Gastrocnemius medialis (tissue), 4 donors: ENCODE data around the gene TEX14. TPM values are rescaled to one million over a fixed set of nuclear protein-coding genes. Genes with fewer than 3 reads are reported as not detected.

ENCODE experiments used
- ATAC-seq, 2 donors: fragments of 150-250 bp; one replicate each; pipeline ENCODE4 v1.9.1; 2016
- DNase-seq, 2 donors: peaks; one replicate each; pipeline ENCODE4 v3.0.0-alpha.2; 2019
- H3K27ac ChIP-seq, 4 donors: fragments of 200-600 bp; sonication (generic); 1 replicate in 1 of 4; 2 replicates in 3 of 4; pipeline ENCODE4 v1.5.1; 2016 to 2018; ENCODE audit warnings: mild to moderate bottlenecking in 2 of 4, moderate library complexity in 1 of 4
- H3K27me3 ChIP-seq, 3 donors: fragments of 200-600 bp; sonication (generic) in 2 of 3; 1 replicate in 1 of 3; 2 replicates in 2 of 3; pipeline versions ENCODE4 v1.5.1 to v1.6.0; 2016 to 2019; ENCODE audit warnings: mild to moderate bottlenecking in 1 of 3, moderate library complexity in 1 of 3
- H3K36me3 ChIP-seq, 2 donors: fragments of 200-600 bp; sonication (generic) in 1 of 2; one replicate each; pipeline ENCODE4 v1.5.1; 2017 to 2018
- H3K4me1 ChIP-seq, 2 donors: fragments of 200-600 bp; sonication (generic) in 1 of 2; one replicate each; pipeline ENCODE4 v1.5.1; 2016 to 2017; ENCODE audit warnings: mild to moderate bottlenecking in 2 of 2
- H3K4me3 ChIP-seq, 4 donors: fragments of 200-600 bp; sonication (generic) in 3 of 4; 1 replicate in 1 of 4; 2 replicates in 3 of 4; pipeline ENCODE4 v1.5.1; 2016 to 2019; ENCODE audit warnings: mild to moderate bottlenecking in 2 of 4
- H3K9me3 ChIP-seq, 3 donors: fragments of 200-600 bp; sonication (generic) in 2 of 3; 1 replicate in 1 of 3; 2 replicates in 2 of 3; pipeline ENCODE4 v1.5.1; 2016 to 2019
- CTCF ChIP-seq, 5 experiments: fragments of 450-650 bp in 3 of 5; fragments of 200-600 bp in 2 of 5; sonication (generic) in 2 of 5; IDR thresholded peaks in 4 of 5; conservative IDR thresholded peaks in 1 of 5; 1 replicate in 4 of 5; 2 replicates in 1 of 5; pipeline ENCODE4 v1.5.1; 2016 to 2019; ENCODE audit warnings: antibody characterized with exemption in 5 of 5, mild to moderate bottlenecking in 3 of 5, moderate library complexity in 3 of 5
- POLR2A ChIP-seq, 2 donors: fragments of 450-650 bp; IDR thresholded peaks; one replicate each; pipeline ENCODE4 v1.6.1; 2017; ENCODE audit warnings: antibody characterized with exemption in 2 of 2, mild to moderate bottlenecking in 2 of 2, moderate library complexity in 2 of 2
- in situ Hi-C, 4 donors: fragments of 200-750 bp; cut with MboI; loops; one replicate each; pipeline versions ENCODE4 v1.15.0 to v1.8.0; 2017; ENCODE audit warnings: low sequenced_read_pairs in 4 of 4
- intact Hi-C: fragments of 100-400 bp; cut with DNase I; formaldehyde crosslinking; loops from one replicate; pipeline ENCODE4 v1.15.1; 2023; ENCODE audit warnings: low total_unique reads
- total RNA-seq, 4 donors: library from RNA; depleted of rRNA; stranded (reverse); fragments of >200 nt; gene quantifications; one replicate each; pipeline versions ENCODE4 v1.1.0 to v1.2.3, GENCODE V29; 2016

Gene TEX14
- total RNA-seq, 4 donors from 2014 or later = not detected

GRCh38 chr17:58565389-58566311, 126.2 kb downstream of the TEX14 start:
- no peaks in the 10 kb centered on the region for H3K9me3 ChIP-seq
- H3K4me1 ChIP-seq = no peaks in the 10 kb centered on the region
- TF ChIP-seq POLR2A (IDR thresholded peaks at IDR 0.05) = no peak
- no peak for TF ChIP-seq CTCF (IDR thresholded peaks at IDR 0.05 in 4 of 5, conservative IDR thresholded peaks at IDR 0.05 in 1 of 5)
- no peak overlapping the region for H3K4me3 ChIP-seq
- ATAC-seq = no peak
- no peak overlapping the region for H3K27ac ChIP-seq
- in situ Hi-C loops (no loop called here), intact Hi-C loops (no loop called here)
- no peak for DNase-seq
- no peaks in the 10 kb centered on the region for H3K27me3 ChIP-seq
- H3K36me3 ChIP-seq = no peaks in the 10 kb centered on the region

- DNase-seq (no peak), ATAC-seq (no peak)
- TF ChIP-seq CTCF (IDR thresholded peaks at IDR 0.05 in 4 of 5, conservative IDR thresholded peaks at IDR 0.05 in 1 of 5) (no peak), POLR2A (IDR thresholded peaks at IDR 0.05) (no peak)
- no peak overlapping the region for H3K27ac ChIP-seq
- H3K4me1 ChIP-seq = no peaks in the 10 kb centered on the region
- in situ Hi-C loops (no loop called here), intact Hi-C loops (no loop called here)
- no peak overlapping the region for H3K4me3 ChIP-seq
- no peaks in the 10 kb centered on the region for H3K27me3 ChIP-seq
- H3K36me3 ChIP-seq = no peaks in the 10 kb centered on the region
- H3K9me3 ChIP-seq = no peaks in the 10 kb centered on the region
Measured at GRCh38 chr17:58564971-58565370, 126.9 kb downstream of the TEX14 start.

GRCh38 chr17:58564243-58564642, 127.6 kb downstream of the TEX14 start:
- DNase-seq = no peak
- Histone ChIP-seq H3K4me1 (no peaks in the 10 kb centered on the region), H3K27ac (no peak overlapping the region), H3K27me3 (no peaks in the 10 kb centered on the region), H3K9me3 (no peaks in the 10 kb centered on the region), H3K36me3 (no peaks in the 10 kb centered on the region), H3K4me3 (no peak overlapping the region)
- ATAC-seq = no peak
- TF ChIP-seq POLR2A (IDR thresholded peaks at IDR 0.05) (no peak), CTCF (IDR thresholded peaks at IDR 0.05 in 4 of 5, conservative IDR thresholded peaks at IDR 0.05 in 1 of 5) (no peak)
- intact Hi-C loops = no loop called here
- in situ Hi-C loops = no loop called here

GRCh38 chr17:58560511-58560910, 131.3 kb downstream of the TEX14 start:
- Histone ChIP-seq H3K4me1 (no peaks in the 10 kb centered on the region), H3K27me3 (no peaks in the 10 kb centered on the region), H3K27ac (no peak overlapping the region), H3K9me3 (no peaks in the 10 kb centered on the region), H3K36me3 (no peaks in the 10 kb centered on the region), H3K4me3 (no peak overlapping the region)
- no peak for DNase-seq
- TF ChIP-seq CTCF (IDR thresholded peaks at IDR 0.05 in 4 of 5, conservative IDR thresholded peaks at IDR 0.05 in 1 of 5) = no peak
- TF ChIP-seq POLR2A (IDR thresholded peaks at IDR 0.05) = no peak
- intact Hi-C loops (no loop called here), in situ Hi-C loops (no loop called here)
- ATAC-seq = peak in 1 of 2 donors; percentile 45
